HG02938 (cell line): ENCODE data around the gene FKBP1C.

Experiments used
- ATAC-seq: cut with Tn5 transposase; IDR thresholded peaks from one replicate; pipeline ENCODE4 v1.9.1; 2021; ENCODE audit warnings: mild to moderate bottlenecking, moderate library complexity; ENCODE audit not compliant: unreplicated experiment

The FKBP1C gene

GRCh38 chr6:63259153-63259552 lies 47.9 kb downstream of the FKBP1C start:
- no peak for ATAC-seq

DNA sequence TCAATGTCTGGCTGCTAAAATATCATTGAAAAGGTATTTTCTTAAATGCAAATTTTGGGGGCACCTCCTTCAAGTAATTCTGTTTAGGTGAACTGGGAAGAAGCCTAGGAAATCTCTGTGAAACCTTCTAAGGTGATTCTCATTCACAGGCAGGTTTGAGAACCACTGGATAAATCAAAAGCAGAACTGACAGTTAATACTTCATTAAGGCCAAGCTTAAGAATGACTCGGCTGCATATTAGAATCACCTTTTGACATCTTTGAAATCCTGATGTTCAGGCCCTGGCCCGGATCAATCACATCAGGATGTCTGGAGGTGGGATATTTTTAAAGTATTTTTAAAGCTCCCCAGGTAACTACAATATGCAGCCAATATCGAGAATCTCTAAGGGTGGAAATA lies 50.6 kb downstream of the FKBP1C start:
- no peak for ATAC-seq
